ENCODE results near the gene UGP2. TPM values are rescaled to one million over a fixed set of nuclear protein-coding genes. Genes with fewer than 3 reads are reported as not detected.
A peak's percentile ranks its signal among the peaks of the same experiment; 100 is the strongest.

The UGP2 gene
- total RNA-seq, 1 donor from 2014 or later, result 76.6 TPM

GRCh38 chr2:63850649-63851048 lies 9.0 kb downstream of the UGP2 start:
- Mint-ChIP-seq H3K36me3 (peaks cover 11% of the 10 kb centered on the region), H3K9me3 (peaks cover 7% of the 10 kb centered on the region), H3K27me3 (no peaks in the 10 kb centered on the region), H3K4me1 (ENCODE audit: unreplicated experiment) (peaks cover 59% of the 10 kb centered on the region), H3K27ac (no peak overlapping the region), H3K4me3 (no peak overlapping the region)
- no peak for DNase-seq (ENCODE audit: extremely low spot score, unreplicated experiment)
- TF ChIP-seq CTCF (conservative IDR thresholded peaks at IDR 0.05), result no peak

- DNase-seq (ENCODE audit: extremely low spot score, unreplicated experiment), result no peak
- Mint-ChIP-seq H3K27ac (no peak overlapping the region), H3K36me3 (peaks cover 12% of the 10 kb centered on the region), H3K4me1 (ENCODE audit: unreplicated experiment) (peaks cover 49% of the 10 kb centered on the region), H3K27me3 (no peaks in the 10 kb centered on the region), H3K4me3 (no peak overlapping the region), H3K9me3 (peaks cover 7% of the 10 kb centered on the region)
- no peak for TF ChIP-seq CTCF (conservative IDR thresholded peaks at IDR 0.05)
These were observed 10.1 kb downstream of the UGP2 start for GRCh38 chr2:63851691-63852311.

- H3K4me1 Mint-ChIP-seq (ENCODE audit: unreplicated experiment), result peaks cover 43% of the 10 kb centered on the region
- DNase-seq (ENCODE audit: extremely low spot score, unreplicated experiment), result no peak
- TF ChIP-seq CTCF (conservative IDR thresholded peaks at IDR 0.05), result no peak
- H3K4me3 Mint-ChIP-seq, result no peak overlapping the region
- H3K36me3 Mint-ChIP-seq, result peaks cover 14% of the 10 kb centered on the region
- no peaks in the 10 kb centered on the region for H3K27me3 Mint-ChIP-seq
- H3K9me3 Mint-ChIP-seq, result no peaks in the 10 kb centered on the region
- H3K27ac Mint-ChIP-seq, result peak overlapping the region; percentile 2
These were observed 12.0 kb downstream of the UGP2 start for GRCh38 chr2:63853527-63854310.

GRCh38 chr2:63855418-63856302 lies 14.0 kb downstream of the UGP2 start:
- no peaks in the 10 kb centered on the region for H3K27me3 Mint-ChIP-seq
- TF ChIP-seq CTCF (conservative IDR thresholded peaks at IDR 0.05), result no peak
- H3K4me1 Mint-ChIP-seq (ENCODE audit: unreplicated experiment), result peaks cover 33% of the 10 kb centered on the region
- no peak for DNase-seq (ENCODE audit: extremely low spot score, unreplicated experiment)
- peaks cover 18% of the 10 kb centered on the region for H3K36me3 Mint-ChIP-seq
- H3K27ac Mint-ChIP-seq, result no peak overlapping the region
- no peak overlapping the region for H3K4me3 Mint-ChIP-seq
- H3K9me3 Mint-ChIP-seq, result no peaks in the 10 kb centered on the region

GRCh38 chr2:63856303-63856603 lies 14.6 kb downstream of the UGP2 start:
- no peaks in the 10 kb centered on the region for H3K9me3 Mint-ChIP-seq
- H3K27me3 Mint-ChIP-seq, result no peaks in the 10 kb centered on the region
- H3K27ac Mint-ChIP-seq, result no peak overlapping the region
- no peak for DNase-seq (ENCODE audit: extremely low spot score, unreplicated experiment)
- H3K4me3 Mint-ChIP-seq, result no peak overlapping the region
- peaks cover 19% of the 10 kb centered on the region for H3K36me3 Mint-ChIP-seq
- H3K4me1 Mint-ChIP-seq (ENCODE audit: unreplicated experiment), result peaks cover 31% of the 10 kb centered on the region
- TF ChIP-seq CTCF (conservative IDR thresholded peaks at IDR 0.05), result no peak

All from type B pancreatic cell (in vitro differentiated cells).